ENCODE results near the gene PAXIP1.
A peak's percentile ranks its signal among the peaks of the same experiment; 100 is the strongest.

The PAXIP1 gene

GRCh38 chr7:155003376-155004214 is 671 bp upstream of the PAXIP1 start (continued):
- TF ChIP-seq ZNF280D (tag by site-specific recombination; IDR thresholded peaks at IDR 0.05) (no peak), ZNF785 (tag by site-specific recombination; IDR thresholded peaks at IDR 0.05) (0 out of 2 replicates have a peak, but pooled peaks have one; percentile 57), ZNF274 (IDR thresholded peaks at IDR 0.05; ENCODE audit: low read length) (no peak), ZNF274 (tag by site-specific recombination; IDR thresholded peaks at IDR 0.05; ENCODE audit: borderline replicate concordance) (no peak), ZNF549 (tag by site-specific recombination; IDR thresholded peaks at IDR 0.05) (no peak), HOXD13 (CRISPR knock-in tag; IDR thresholded peaks at IDR 0.05; ENCODE audit: borderline replicate concordance) (no peak), ZNF658 (tag by site-specific recombination; IDR thresholded peaks at IDR 0.05) (no peak), ZBTB1 (tag by site-specific recombination; IDR thresholded peaks at IDR 0.05) (no peak), ZBTB48 (tag by site-specific recombination; IDR thresholded peaks at IDR 0.05) (peak; percentile 82), YY1 (tag by site-specific recombination; IDR thresholded peaks at IDR 0.05) (peak; percentile 58; the same call in 1 of the 2 replicates), FEZF1 (tag by site-specific recombination; IDR thresholded peaks at IDR 0.05) (no peak), HOXC10 (CRISPR knock-in tag; IDR thresholded peaks at IDR 0.05) (0 out of 2 replicates have a peak, but pooled peaks have one; percentile 25), ZXDB (tag by site-specific recombination; IDR thresholded peaks at IDR 0.05) (peak; percentile 76), GLIS2 (tag by site-specific recombination; IDR thresholded peaks at IDR 0.05) (peak; percentile 71), ZNF626 (tag by site-specific recombination; IDR thresholded peaks at IDR 0.05) (no peak), KLF10 (tag by site-specific recombination; IDR thresholded peaks at IDR 0.05) (0 out of 2 replicates have a peak, but pooled peaks have one; percentile 49), ZNF366 (tag by site-specific recombination; conservative IDR thresholded peaks at IDR 0.05) (no peak), ZSCAN4 (tag by site-specific recombination; IDR thresholded peaks at IDR 0.05) (peak; percentile 42; the same call in 1 of the 2 replicates)
- TF ChIP-seq, protein P1, sequence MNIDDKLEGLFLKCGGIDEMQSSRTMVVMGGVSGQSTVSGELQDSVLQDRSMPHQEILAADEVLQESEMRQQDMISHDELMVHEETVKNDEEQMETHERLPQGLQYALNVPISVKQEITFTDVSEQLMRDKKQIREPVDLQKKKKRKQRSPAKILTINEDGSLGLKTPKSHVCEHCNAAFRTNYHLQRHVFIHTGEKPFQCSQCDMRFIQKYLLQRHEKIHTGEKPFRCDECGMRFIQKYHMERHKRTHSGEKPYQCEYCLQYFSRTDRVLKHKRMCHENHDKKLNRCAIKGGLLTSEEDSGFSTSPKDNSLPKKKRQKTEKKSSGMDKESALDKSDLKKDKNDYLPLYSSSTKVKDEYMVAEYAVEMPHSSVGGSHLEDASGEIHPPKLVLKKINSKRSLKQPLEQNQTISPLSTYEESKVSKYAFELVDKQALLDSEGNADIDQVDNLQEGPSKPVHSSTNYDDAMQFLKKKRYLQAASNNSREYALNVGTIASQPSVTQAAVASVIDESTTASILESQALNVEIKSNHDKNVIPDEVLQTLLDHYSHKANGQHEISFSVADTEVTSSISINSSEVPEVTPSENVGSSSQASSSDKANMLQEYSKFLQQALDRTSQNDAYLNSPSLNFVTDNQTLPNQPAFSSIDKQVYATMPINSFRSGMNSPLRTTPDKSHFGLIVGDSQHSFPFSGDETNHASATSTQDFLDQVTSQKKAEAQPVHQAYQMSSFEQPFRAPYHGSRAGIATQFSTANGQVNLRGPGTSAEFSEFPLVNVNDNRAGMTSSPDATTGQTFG (tag by site-specific recombination; IDR thresholded peaks at IDR 0.05; ENCODE audit: borderline replicate concordance), result no peak
- TF ChIP-seq, protein P2, sequence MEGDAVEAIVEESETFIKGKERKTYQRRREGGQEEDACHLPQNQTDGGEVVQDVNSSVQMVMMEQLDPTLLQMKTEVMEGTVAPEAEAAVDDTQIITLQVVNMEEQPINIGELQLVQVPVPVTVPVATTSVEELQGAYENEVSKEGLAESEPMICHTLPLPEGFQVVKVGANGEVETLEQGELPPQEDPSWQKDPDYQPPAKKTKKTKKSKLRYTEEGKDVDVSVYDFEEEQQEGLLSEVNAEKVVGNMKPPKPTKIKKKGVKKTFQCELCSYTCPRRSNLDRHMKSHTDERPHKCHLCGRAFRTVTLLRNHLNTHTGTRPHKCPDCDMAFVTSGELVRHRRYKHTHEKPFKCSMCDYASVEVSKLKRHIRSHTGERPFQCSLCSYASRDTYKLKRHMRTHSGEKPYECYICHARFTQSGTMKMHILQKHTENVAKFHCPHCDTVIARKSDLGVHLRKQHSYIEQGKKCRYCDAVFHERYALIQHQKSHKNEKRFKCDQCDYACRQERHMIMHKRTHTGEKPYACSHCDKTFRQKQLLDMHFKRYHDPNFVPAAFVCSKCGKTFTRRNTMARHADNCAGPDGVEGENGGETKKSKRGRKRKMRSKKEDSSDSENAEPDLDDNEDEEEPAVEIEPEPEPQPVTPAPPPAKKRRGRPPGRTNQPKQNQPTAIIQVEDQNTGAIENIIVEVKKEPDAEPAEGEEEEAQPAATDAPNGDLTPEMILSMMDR (tag by site-specific recombination; IDR thresholded peaks at IDR 0.05), result peak; percentile 38; the same call in 1 of the 2 replicates
- TF ChIP-seq, protein P3, sequence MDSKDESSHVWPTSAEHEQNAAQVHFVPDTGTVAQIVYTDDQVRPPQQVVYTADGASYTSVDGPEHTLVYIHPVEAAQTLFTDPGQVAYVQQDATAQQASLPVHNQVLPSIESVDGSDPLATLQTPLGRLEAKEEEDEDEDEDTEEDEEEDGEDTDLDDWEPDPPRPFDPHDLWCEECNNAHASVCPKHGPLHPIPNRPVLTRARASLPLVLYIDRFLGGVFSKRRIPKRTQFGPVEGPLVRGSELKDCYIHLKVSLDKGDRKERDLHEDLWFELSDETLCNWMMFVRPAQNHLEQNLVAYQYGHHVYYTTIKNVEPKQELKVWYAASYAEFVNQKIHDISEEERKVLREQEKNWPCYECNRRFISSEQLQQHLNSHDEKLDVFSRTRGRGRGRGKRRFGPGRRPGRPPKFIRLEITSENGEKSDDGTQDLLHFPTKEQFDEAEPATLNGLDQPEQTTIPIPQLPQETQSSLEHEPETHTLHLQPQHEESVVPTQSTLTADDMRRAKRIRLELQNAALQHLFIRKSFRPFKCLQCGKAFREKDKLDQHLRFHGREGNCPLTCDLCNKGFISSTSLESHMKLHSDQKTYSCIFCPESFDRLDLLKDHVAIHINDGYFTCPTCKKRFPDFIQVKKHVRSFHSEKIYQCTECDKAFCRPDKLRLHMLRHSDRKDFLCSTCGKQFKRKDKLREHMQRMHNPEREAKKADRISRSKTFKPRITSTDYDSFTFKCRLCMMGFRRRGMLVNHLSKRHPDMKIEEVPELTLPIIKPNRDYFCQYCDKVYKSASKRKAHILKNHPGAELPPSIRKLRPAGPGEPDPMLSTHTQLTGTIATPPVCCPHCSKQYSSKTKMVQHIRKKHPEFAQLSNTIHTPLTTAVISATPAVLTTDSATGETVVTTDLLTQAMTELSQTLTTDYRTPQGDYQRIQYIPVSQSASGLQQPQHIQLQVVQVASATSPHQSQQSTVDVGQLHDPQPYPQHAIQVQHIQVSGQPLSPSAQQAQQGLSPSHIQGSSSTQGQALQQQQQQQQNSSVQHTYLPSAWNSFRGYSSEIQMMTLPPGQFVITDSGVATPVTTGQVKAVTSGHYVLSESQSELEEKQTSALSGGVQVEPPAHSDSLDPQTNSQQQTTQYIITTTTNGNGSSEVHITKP (tag by site-specific recombination; IDR thresholded peaks at IDR 0.05), result no peak
- TF ChIP-seq, protein P4, sequence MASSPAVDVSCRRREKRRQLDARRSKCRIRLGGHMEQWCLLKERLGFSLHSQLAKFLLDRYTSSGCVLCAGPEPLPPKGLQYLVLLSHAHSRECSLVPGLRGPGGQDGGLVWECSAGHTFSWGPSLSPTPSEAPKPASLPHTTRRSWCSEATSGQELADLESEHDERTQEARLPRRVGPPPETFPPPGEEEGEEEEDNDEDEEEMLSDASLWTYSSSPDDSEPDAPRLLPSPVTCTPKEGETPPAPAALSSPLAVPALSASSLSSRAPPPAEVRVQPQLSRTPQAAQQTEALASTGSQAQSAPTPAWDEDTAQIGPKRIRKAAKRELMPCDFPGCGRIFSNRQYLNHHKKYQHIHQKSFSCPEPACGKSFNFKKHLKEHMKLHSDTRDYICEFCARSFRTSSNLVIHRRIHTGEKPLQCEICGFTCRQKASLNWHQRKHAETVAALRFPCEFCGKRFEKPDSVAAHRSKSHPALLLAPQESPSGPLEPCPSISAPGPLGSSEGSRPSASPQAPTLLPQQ (tag by site-specific recombination; IDR thresholded peaks at IDR 0.05), result peak; percentile 64; the same call in 1 of the 2 replicates
- TF ChIP-seq, protein P5, sequence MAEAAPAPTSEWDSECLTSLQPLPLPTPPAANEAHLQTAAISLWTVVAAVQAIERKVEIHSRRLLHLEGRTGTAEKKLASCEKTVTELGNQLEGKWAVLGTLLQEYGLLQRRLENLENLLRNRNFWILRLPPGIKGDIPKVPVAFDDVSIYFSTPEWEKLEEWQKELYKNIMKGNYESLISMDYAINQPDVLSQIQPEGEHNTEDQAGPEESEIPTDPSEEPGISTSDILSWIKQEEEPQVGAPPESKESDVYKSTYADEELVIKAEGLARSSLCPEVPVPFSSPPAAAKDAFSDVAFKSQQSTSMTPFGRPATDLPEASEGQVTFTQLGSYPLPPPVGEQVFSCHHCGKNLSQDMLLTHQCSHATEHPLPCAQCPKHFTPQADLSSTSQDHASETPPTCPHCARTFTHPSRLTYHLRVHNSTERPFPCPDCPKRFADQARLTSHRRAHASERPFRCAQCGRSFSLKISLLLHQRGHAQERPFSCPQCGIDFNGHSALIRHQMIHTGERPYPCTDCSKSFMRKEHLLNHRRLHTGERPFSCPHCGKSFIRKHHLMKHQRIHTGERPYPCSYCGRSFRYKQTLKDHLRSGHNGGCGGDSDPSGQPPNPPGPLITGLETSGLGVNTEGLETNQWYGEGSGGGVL (tag by site-specific recombination; IDR thresholded peaks at IDR 0.05), result peak; percentile 37; the same call in 1 of the 2 replicates
